SU-DHL-6 (cell line): ENCODE results near the gene XIRP2.

Experiments used
- CTCF ChIP-seq: fragments of 200-600 bp; sonication (generic); IDR thresholded peaks from one replicate; pipeline ENCODE4 v1.5.1; 2017; ENCODE audit warnings: antibody characterized with exemption, mild to moderate bottlenecking, low read length, moderate library complexity; ENCODE audit not compliant: insufficient read depth, poor library complexity, severe bottlenecking
- EZH2phosphoT487 ChIP-seq: fragments of 200-600 bp; sonication (generic), shearing (Covaris generic); conservative IDR thresholded peaks from 2 replicates; pipeline ENCODE4 v1.6.1; 2018; ENCODE audit warnings: mild to moderate bottlenecking, antibody characterized with exemption, low read length, moderate library complexity, mixed read lengths

GRCh38 chr2:167048829-167049228 is 160.5 kb downstream of the XIRP2 start:
- no peak for TF ChIP-seq CTCF
- no peak for TF ChIP-seq EZH2phosphoT487
